Fibroblast of lung (primary cell): Measurements from ENCODE around the gene RALGPS2. TPM values are rescaled to one million over a fixed set of nuclear protein-coding genes. Genes with fewer than 3 reads are reported as not detected.

Experiments
- DNase-seq, 2 donors: peaks; one replicate each; pipeline versions ENCODE4 v3.0.0 to v3.0.0-alpha.2; 2010; ENCODE audit warnings: low read depth in 2 of 2
- H2AFZ ChIP-seq: 2 replicates; pipeline ENCODE4 v1.5.1; 2012; ENCODE audit warnings: low read length, control low read depth, inconsistent platforms
- H3K27ac ChIP-seq: 2 replicates; pipeline ENCODE4 v1.5.1; 2011; ENCODE audit warnings: low read length, control low read depth; ENCODE audit not compliant: insufficient read depth
- H3K27me3 ChIP-seq: 2 replicates; pipeline ENCODE4 v1.5.1; 2011; ENCODE audit warnings: mild to moderate bottlenecking, low read length; ENCODE audit not compliant: control insufficient read depth, insufficient read depth
- H3K36me3 ChIP-seq: 2 replicates; pipeline ENCODE4 v1.5.1; 2011; ENCODE audit warnings: low read length; ENCODE audit not compliant: control insufficient read depth, insufficient read depth
- H3K4me1 ChIP-seq: 2 replicates; pipeline ENCODE4 v1.5.1; 2011; ENCODE audit warnings: low read length; ENCODE audit not compliant: control insufficient read depth, insufficient read depth; ENCODE audit errors: extremely low read depth
- H3K4me2 ChIP-seq: 2 replicates; pipeline ENCODE4 v1.5.1; 2011; ENCODE audit warnings: low read length, control low read depth; ENCODE audit not compliant: insufficient read depth; ENCODE audit errors: extremely low read depth
- H3K4me3 ChIP-seq, 4 experiments: fragments of 200-600 bp in 1 of 4; sonication (generic) in 1 of 4; replicated peaks in 1 of 4; 2 replicates each; pipeline ENCODE4 v1.5.1; 2011 to 2016; ENCODE audit warnings: low read length in 4 of 4, low read depth in 3 of 4, mild to moderate bottlenecking in 3 of 4, control low read depth in 2 of 4, inconsistent platforms in 1 of 4, mixed read lengths in 1 of 4; ENCODE audit not compliant: insufficient read depth in 1 of 4; ENCODE audit errors: control extremely low read depth in 1 of 4
- H3K79me2 ChIP-seq: 2 replicates; pipeline ENCODE4 v1.5.1; 2012; ENCODE audit warnings: mild to moderate bottlenecking, low read length, inconsistent platforms; ENCODE audit not compliant: control insufficient read depth, insufficient read depth
- H3K9ac ChIP-seq: 2 replicates; pipeline ENCODE4 v1.5.1; 2011; ENCODE audit warnings: mild to moderate bottlenecking, low read length, control low read depth; ENCODE audit not compliant: insufficient read depth
- H3K9me3 ChIP-seq: 2 replicates; pipeline ENCODE4 v1.5.1; 2012; ENCODE audit warnings: low read depth, low read length; ENCODE audit not compliant: control insufficient read depth, insufficient read depth
- H4K20me1 ChIP-seq: 2 replicates; pipeline ENCODE4 v1.5.1; 2011; ENCODE audit warnings: low read length; ENCODE audit not compliant: control insufficient read depth, insufficient read depth; ENCODE audit errors: extremely low read depth
- CTCF ChIP-seq, 2 donors: IDR thresholded peaks in 1 of 2; conservative IDR thresholded peaks in 1 of 2; 1 replicate in 1 of 2; 2 replicates in 1 of 2; pipeline ENCODE4 v1.5.1; 2011 to 2012; ENCODE audit warnings: low read length in 2 of 2, control low read depth in 1 of 2, inconsistent platforms in 1 of 2, low read depth in 1 of 2, mild to moderate bottlenecking in 1 of 2
- EZH2 ChIP-seq: IDR thresholded peaks from 2 replicates; pipeline ENCODE4 v1.5.1; 2012; ENCODE audit warnings: low read length, control low read depth, mild to moderate bottlenecking; ENCODE audit errors: missing control alignments
- polyA plus RNA-seq, 2 donors: library from polyadenylated mRNA; depleted of rRNA in 1 of 2; stranded (reverse) in 1 of 2; unstranded in 1 of 2; fragments of >200 nt; gene quantifications; 2 replicates each; pipeline ENCODE4 v1.2.1, GENCODE V29; 2011 to 2012; ENCODE audit warnings: missing spikeins in 1 of 2
- total RNA-seq: library from RNA; depleted of rRNA; stranded (reverse); fragments of >200 nt; gene quantifications from 2 replicates; pipeline ENCODE4 v1.2.1, GENCODE V29; 2014

Gene RALGPS2
- total and polyA plus RNA-seq, 2 donors (not counting 1 experiment from before 2014, with no cell fraction given): 53.8 to 69.7 TPM

- H3K9ac ChIP-seq: no peak overlapping the region
- H3K27me3 ChIP-seq: no peaks in the 10 kb centered on the region
- no peak for DNase-seq
- no peaks in the 10 kb centered on the region for H4K20me1 ChIP-seq
- H3K4me3 ChIP-seq: no peak overlapping the region
- H2AFZ ChIP-seq: no peak overlapping the region
- no peak overlapping the region for H3K27ac ChIP-seq
- H3K9me3 ChIP-seq: no peaks in the 10 kb centered on the region
- H3K79me2 ChIP-seq: no peaks in the 10 kb centered on the region
- no peak overlapping the region for H3K4me2 ChIP-seq
- H3K36me3 ChIP-seq: no peaks in the 10 kb centered on the region
- no peak for TF ChIP-seq CTCF (conservative IDR thresholded peaks at IDR 0.05 in 1 of 2, IDR thresholded peaks at IDR 0.05 in 1 of 2; ENCODE audit: low read depth in 1 of 2, low read length in 2 of 2)
- TF ChIP-seq EZH2: no peak
- H3K4me1 ChIP-seq: peaks cover 10% of the 10 kb centered on the region
These were observed 210.6 kb downstream of the RALGPS2 start for GRCh38 chr1:178935610-178936009.

- TF ChIP-seq CTCF (conservative IDR thresholded peaks at IDR 0.05 in 1 of 2, IDR thresholded peaks at IDR 0.05 in 1 of 2; ENCODE audit: low read depth in 1 of 2, low read length in 2 of 2) (no peak), EZH2 (no peak)
- H3K4me1 ChIP-seq: peaks cover 8% of the 10 kb centered on the region
- H4K20me1 ChIP-seq: no peaks in the 10 kb centered on the region
- H3K36me3 ChIP-seq: no peaks in the 10 kb centered on the region
- no peak overlapping the region for H3K9ac ChIP-seq
- H2AFZ ChIP-seq: no peak overlapping the region
- DNase-seq: no peak
- H3K27me3 ChIP-seq: no peaks in the 10 kb centered on the region
- no peaks in the 10 kb centered on the region for H3K9me3 ChIP-seq
- H3K4me2 ChIP-seq: no peak overlapping the region
- no peak overlapping the region for H3K27ac ChIP-seq
- H3K79me2 ChIP-seq: no peaks in the 10 kb centered on the region
- H3K4me3 ChIP-seq: no peak overlapping the region
These were observed 212.7 kb downstream of the RALGPS2 start for GRCh38 chr1:178937695-178938094.

GRCh38 chr1:178938101-178938958 is 213.3 kb downstream of the RALGPS2 start:
- Histone ChIP-seq H3K79me2 (no peaks in the 10 kb centered on the region), H3K36me3 (no peaks in the 10 kb centered on the region), H3K27ac (no peak overlapping the region), H3K4me2 (peak overlapping the region; percentile 28), H4K20me1 (no peaks in the 10 kb centered on the region), H3K9me3 (no peaks in the 10 kb centered on the region), H3K27me3 (no peaks in the 10 kb centered on the region), H3K4me3 (no peak overlapping the region), H2AFZ (no peak overlapping the region), H3K9ac (no peak overlapping the region), H3K4me1 (peaks cover 7% of the 10 kb centered on the region)
- TF ChIP-seq EZH2: no peak
- no peak for TF ChIP-seq CTCF (conservative IDR thresholded peaks at IDR 0.05 in 1 of 2, IDR thresholded peaks at IDR 0.05 in 1 of 2; ENCODE audit: low read depth in 1 of 2, low read length in 2 of 2)
- no peak for DNase-seq
